GM12865 (cell line): ENCODE measurements around the gene ALOX12B.

Experiments
- DNase-seq: peaks from one replicate; pipeline ENCODE4 v3.0.0; 2010; ENCODE audit warnings: low read depth
- H3K4me3 ChIP-seq: 2 replicates; pipeline ENCODE4 v1.5.1; 2011; ENCODE audit warnings: mild to moderate bottlenecking, low read depth, low read length, control low read depth
- CTCF ChIP-seq: IDR thresholded peaks from 2 replicates; pipeline ENCODE4 v1.5.1; 2011; ENCODE audit warnings: low read length, control low read depth, low read depth, inconsistent platforms; ENCODE audit not compliant: insufficient read depth; ENCODE audit errors: missing control alignments

Gene ALOX12B

GRCh38 chr17:8071496-8071895 lies 16.0 kb downstream of the ALOX12B start:
- H3K4me3 ChIP-seq: no peak overlapping the region
- no peak for TF ChIP-seq CTCF
- DNase-seq: no peak

- no peak overlapping the region for H3K4me3 ChIP-seq
- no peak for DNase-seq
- TF ChIP-seq CTCF: no peak
Observed at GRCh38 chr17:8069587-8069860, 18.0 kb downstream of the ALOX12B start.

GRCh38 chr17:8068736-8069586 lies 18.6 kb downstream of the ALOX12B start:
- TF ChIP-seq CTCF: no peak
- no peak for DNase-seq
- H3K4me3 ChIP-seq: no peak overlapping the region

GRCh38 chr17:8067806-8068205 lies 19.7 kb downstream of the ALOX12B start:
- H3K4me3 ChIP-seq: no peak overlapping the region
- no peak for DNase-seq
- TF ChIP-seq CTCF: no peak

- TF ChIP-seq CTCF: no peak
- H3K4me3 ChIP-seq: no peak overlapping the region
- no peak for DNase-seq
Observed at GRCh38 chr17:8066841-8067775, 20.4 kb downstream of the ALOX12B start.

- DNase-seq: no peak
- H3K4me3 ChIP-seq: no peak overlapping the region
- no peak for TF ChIP-seq CTCF
Observed at GRCh38 chr17:8064561-8065019, 22.9 kb downstream of the ALOX12B start.
